Activated T-cell treated with anti-CD3 and anti-CD28 coated beads for 4 hours (primary cell): Measurements from ENCODE around the gene IKBKG.
"Not testable (repeated sequence)": the region's sequence is repeated elsewhere in the genome, so short reads cannot be mapped to it uniquely, and the experiment has no call there.

Experiments
- DNase-seq: peaks from one replicate; pipeline ENCODE4 v3.0.0-alpha.2; 2020

Gene IKBKG, protein sequence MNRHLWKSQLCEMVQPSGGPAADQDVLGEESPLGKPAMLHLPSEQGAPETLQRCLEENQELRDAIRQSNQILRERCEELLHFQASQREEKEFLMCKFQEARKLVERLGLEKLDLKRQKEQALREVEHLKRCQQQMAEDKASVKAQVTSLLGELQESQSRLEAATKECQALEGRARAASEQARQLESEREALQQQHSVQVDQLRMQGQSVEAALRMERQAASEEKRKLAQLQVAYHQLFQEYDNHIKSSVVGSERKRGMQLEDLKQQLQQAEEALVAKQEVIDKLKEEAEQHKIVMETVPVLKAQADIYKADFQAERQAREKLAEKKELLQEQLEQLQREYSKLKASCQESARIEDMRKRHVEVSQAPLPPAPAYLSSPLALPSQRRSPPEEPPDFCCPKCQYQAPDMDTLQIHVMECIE

DNA sequence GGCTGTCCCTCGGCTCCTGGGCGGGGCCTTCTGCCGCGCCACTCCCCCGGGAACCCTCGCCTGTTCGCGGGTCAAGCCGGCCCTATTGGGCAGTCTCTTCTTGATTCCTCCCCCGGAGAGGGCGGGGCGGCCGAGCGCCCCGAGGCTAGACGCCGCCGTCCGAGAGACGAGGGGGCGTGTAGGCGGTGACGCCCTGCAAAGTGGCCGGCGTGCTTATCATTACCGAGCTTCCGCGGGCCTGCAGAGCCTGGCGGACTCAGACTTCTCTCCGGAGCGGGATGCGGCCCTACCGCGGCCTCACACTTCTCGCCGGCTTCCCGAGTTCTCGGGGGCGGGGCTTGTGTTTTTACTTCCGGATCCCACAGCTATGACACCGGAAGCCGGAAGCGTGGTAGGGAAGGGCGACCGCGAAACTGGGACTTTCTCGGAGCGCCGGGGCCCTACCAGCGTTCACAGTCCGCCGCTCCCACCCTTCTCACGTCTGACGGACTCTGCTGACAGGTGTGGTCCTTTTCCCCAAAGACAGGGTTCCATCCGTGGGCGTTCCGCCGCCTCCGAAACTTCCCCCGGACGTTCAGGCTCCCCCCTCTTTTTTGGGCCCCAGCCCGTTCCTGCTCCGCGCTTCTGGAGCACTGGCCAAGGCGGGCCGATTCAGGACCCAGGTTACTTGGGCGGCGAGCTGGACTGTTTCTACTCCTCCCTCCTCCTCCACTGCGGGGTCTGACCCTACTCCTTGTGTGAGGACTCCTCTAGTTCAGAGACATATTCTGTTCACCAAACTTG lies at the start of gene IKBKG:
Gene IKBKG, plus strand, starts transcription at position 376 of the 783 bp plus-strand sequence. CDS start 4,383 bp downstream, outside the sequence.
- peak; percentile 78 for DNase-seq

DNA sequence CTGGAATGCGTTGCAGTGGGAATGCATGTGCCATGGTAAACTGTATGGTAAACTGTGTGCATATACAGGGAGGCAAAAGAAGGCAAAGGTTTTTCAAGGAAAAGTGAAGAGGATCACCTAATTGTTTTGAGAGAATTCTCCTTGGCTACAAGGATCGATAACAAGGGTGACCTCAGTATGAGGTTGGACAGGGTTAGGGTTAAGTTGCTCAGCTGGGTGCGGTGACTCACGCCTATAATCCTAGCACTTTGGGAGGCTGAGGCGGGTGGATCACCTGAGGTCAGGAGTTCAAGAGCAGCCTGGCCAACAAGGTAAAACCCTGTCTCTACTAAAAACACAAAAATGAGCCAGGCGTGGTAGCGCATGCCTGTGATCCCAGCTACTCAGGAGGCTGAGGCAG lies 46.0 kb upstream of the IKBKG start:
- not testable (repeated sequence) for DNase-seq

DNA sequence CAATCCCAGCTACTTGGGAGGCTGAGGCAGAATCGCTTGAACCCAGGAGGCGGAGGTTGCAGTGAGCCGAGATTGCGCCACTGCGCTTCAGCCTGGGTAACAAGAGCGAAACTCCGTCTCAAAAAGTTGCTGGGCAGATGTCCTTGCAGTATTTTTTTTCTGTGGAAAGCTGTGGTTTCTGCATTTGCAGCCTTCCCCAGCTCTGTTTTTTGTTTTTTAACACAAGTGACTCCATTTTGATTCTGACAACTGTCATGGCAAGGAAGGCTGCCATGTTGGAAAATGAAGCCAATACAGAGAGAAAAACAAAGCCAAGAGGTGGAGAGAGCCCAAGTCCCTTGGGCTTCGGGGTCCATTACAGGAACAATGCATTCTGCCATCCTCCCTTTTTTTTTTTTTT lies 45.3 kb upstream of the IKBKG start:
- no peak for DNase-seq

DNA sequence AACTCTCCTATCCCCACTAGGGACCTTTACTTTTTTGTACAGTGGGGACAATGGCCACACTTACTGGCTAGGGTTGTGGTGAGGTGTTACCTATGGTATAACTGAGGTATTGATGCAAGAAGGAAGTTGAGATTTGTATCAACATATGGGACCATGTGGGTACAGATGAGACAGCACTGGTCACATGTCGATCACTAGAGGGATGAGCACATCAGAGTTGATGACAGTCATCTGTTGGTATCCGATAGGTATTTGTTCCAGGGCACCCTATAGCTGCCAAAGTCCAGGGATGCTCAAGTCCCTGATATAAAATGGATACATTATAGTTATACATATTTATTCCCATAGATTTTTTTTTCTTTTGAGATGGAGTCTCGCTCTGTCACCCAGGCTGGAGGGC lies 44.4 kb upstream of the IKBKG start:
- no peak for DNase-seq

DNA sequence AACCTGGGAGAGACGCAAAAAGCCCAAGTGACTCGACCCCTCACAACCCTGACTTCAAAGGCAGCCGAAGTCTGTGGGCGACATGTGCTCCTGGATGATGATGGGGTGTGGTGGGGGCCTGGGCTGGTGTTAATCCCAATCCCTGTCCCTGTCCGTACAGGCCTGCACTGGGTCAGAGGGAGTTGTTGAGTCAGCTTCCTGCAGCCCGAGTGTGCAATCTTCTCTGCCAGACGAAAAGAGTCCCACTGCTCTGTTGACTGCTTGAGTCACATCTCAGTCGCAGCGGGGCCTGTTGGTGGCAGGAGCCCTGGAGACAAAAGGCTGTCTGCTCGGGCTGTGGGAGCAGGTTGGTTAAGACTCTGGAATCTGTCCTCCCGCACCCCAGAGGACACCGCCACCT lies 41.7 kb upstream of the IKBKG start:
- no peak for DNase-seq

DNA sequence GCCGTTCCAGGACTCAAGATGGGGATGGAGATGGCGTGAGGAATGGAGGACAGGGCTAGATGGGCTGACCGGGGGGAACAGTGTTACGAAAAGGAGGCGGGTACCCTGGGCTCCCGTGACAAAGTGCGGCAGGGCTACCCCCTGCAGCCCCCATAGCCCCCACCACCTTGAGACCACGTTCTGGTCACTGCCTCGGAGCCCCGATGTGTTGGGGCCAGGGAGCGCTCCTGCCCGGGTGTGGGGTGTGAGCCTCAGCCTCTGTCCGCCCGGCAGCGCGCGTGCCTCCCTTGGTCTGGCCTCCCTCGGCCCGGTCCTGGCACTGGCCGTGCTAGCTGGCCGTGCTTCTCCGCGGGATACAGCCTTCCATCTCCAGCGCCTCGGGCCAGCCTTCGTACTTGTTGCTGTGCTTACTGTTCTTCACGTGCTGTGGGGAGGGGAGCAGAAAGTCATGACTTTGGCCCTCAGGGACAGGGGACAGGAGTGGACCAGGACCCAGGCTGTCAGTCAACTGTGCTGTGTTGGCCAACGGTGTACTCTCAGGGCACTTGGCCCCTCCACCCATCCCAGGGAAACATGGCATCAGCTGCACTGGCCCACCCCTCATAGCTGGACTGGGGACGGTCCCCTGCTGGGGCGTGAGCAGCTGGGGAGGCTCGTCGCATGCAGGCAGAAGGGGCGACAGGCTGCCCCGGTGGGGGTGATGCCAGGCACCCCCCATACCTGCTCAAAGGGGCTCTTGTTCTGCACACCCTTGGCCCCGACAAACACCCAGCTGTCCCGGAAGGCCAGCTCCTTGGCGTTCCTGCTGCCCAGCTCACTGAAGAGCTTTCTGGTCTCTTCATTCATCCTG lies 40.7 kb upstream of the IKBKG start:
- no peak for DNase-seq

DNA sequence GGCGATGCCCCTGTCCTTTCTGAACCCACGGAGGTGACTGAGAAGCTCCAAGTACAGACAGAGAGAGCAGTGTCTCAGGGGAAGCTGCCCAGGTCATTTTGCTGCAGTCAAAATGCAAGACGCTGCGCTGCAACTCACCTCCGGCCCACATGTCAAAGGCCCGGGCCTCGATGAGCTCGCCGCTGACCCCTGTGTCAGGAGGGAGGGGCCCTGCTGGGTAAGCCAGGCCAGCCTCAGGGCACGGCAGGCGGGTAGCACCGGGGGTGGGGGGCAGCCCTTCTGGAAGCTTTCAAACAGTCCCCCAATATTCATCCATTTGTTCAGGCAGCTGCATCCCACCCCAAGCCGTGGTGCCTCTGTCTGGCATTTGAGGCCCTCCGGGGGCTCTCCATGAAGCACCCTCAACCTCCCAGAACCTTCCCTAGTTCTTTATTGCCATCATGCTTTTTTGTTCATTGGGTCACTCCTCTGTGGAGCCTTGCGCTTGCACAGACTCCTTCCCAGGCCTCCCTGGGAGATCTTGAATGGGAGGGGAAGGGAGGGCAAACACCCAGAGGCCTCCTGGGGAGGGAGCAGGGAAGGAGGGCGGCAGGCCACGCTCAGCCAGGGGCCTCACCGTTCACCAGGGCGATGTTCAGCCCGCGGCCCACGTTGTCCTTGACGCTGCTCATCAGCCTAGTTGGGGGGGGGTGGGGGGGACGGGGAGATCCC lies 39.6 kb upstream of the IKBKG start:
- no peak for DNase-seq

DNA sequence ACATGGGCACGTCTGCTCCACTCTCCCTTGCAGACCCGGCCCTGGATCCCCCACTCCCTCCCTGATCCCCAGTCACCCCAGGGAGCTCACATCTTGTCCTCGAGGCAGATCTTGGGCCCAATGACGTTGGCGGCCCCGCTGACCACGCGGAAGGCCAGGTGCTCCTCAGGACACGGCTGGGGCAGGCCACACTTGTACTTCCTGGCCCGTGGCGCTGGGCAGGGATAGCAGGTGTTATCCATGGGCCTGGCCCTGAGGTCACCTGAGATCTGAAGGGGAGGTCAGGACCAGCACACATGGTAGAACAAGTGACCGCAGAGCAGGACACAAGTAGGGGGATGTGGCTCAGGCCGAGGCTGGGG lies 39.1 kb upstream of the IKBKG start:
- no peak for DNase-seq

DNA sequence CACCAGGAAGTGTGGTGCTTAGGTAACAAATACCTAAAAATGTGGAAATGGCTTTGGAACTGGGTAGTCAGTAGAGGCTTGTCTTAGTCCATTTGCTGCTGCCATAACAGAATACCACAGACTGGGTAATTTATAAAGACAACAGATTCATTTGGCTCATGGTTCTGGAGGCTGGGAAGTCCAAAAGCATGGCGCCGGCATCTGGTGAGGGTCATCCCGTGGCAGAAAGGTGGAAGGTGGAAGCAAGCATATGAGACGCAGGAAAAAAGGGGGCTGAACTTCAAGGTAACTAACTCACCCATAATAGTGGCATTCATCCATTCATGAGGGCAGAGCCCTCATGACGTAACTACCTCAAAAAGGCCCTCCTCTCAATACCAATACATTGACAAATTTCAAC lies 38.0 kb upstream of the IKBKG start:
- DNase-seq = no peak

DNA sequence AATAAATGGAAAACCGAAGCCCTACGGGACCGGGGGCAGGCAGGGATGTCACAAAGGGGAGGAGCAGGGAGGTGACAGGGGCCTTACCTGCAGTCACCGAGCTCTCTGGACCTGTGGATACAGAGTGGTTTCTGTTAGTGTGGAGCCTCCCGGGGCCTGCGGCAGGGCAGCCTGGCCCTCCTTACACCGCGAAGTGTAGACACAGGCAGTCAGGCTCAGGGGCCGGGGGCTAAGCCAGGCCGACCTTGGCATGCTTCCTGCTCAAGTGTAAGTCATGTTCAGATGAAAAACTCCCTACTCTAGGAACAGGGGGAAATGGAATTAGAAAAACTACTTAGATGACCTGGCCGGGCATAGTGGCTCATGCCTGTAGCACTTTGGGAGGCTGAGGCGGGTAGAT lies 35.7 kb upstream of the IKBKG start:
- DNase-seq = no peak

DNA sequence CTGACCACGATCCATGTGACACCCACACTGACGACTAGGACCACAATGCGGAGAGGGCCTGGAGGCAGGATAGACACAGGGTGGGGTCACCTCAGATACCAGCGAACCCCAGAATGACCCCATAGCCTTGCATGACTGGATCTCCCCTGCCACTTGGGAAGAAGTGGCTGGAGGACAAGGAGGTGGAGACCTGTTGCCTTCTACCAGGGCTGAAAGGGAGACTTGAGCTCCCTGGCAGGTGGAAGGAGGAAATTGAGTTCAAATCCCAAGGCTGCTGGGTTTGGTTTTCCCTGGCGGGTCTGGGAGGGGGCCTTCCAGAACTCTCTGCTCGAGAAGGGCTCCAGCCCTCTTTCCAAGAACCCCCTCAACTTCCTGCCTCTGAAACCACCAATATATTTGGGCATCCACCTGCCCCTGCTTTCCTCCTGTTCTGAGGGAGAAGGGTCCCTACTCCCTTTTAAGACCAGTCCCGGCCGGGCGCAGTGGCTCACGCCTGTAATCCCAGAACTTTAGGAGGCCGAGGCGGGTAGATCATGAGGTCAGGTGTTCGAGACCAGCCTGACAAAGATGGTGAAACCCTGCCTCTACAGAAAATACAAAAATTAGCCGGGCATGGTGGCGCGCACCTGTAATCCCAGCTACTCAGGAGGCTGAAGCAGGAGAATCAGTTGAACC lies 34.4 kb upstream of the IKBKG start:
- no peak for DNase-seq

DNA sequence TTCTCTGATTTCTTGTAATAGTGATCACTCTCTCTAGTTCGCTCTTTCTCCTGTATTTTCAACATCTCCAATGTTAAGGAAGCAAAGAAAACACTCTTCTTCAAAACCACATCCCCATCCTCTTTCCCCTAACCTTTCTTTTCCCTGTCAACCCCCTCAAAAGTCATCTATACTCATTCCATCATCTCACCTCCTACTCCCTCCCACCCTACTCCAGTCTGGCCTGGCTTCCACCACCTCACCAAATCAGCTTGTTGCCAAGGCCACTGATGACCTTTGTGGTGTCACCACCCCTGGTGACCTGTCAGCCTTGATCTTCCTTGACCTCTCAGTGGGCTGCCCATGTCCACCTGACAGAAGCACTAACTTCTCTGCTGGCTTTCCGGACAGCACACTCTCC lies 33.7 kb upstream of the IKBKG start:
- no peak for DNase-seq

DNA sequence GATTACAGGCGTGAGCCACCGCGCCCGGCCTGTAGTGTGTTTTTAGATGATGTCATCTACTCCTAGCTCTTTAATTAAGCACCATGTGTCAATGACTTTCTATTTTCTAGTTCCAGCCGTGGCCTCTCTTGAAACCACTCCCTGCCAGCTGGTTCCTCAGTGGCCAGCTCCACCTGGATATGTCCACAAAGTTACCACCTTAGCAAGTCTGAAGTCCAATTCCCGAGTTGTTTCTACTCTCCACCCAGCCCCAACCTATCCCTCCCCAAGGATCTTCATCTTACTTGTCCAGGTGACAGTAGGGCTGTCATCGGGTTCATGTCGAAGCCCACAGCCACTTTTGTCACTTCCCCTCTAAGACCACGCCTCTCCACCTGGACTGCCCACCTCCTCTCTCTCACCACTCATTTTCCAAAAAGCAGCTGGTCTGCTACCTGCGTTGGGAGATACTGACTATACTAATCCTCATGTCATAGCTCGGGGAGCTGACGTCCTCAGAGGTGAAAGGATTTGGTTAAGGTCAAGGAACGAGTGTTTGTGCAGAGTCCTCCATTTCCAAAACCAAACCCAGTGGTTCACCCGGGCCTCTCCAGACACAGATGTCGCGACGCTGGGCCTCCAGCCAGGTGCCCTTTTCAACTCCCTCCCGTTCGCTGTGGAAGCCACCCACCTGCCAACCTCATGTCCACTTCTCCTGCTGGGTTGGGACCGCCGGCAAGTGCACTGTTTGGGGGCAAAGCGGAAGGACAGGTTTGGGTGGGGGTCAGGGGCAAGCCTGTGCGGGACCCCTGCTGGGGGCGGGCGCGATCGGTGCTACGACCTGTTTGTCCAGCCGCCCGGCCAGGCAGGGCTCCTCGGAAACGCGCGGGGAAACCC lies 32.1 kb upstream of the IKBKG start:
- DNase-seq = no peak

DNA sequence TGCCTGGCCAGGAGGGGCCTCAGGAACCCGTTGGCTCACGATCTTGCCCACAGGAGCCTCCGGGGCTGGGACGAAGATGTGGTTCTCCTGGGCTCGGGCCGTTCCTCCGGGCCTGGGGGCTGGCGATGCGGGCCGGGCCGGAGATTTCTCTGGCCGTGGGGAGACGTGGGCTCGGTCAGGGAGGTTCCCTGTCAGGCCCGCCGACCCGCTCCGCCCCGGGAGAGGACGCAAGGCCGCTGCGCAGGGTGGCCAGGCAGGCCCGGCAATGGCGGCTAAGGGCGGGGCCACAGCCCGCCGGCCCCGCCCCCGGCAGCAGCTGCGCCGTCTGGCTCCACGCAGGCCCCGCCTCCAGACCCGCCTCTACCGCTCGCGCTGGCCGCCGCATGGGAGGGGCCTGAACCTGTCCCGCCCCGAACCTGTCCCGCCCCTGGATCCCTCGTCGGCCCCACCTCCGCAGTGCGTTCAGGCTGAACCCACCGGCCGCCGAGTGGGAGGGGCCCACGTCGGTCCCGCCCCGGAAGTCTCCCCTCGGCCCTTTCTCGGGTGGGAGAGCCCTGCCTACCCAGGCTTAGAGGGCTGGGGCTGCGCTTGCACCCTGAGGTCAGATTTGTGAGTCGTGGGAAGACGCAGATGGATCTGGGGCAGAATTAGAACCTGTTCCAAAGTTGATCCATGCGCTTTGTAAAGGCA lies 31.3 kb upstream of the IKBKG start, which contains the start of gene FAM3A:
Gene FAM3A, minus strand, starts transcription at position 267 of the 690 bp plus-strand sequence. CDS start 460 bp downstream, outside the sequence.
- peak; percentile 86 for DNase-seq

DNA sequence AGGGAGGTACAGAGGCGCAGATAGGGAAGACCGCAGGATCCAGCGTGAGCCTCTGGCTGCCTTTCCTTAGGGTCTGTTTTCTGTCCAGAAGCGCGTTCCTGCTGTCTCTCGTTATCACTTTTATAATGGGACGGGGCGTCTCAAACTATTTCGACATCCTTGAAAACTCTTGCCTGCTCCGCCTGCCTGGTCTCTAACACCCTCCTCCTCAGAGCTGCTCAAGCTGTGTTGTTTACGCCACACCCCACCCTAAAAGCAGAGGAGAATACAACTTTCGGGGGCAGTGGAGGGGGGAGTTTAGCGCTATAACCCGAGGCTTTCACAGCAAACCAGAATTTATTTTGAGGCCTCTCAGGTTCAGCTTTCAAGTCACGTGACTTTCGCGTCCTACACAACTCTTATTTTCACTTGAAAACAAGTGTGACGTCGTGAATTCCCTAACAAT lies 30.7 kb upstream of the IKBKG start:
- no peak for DNase-seq

DNA sequence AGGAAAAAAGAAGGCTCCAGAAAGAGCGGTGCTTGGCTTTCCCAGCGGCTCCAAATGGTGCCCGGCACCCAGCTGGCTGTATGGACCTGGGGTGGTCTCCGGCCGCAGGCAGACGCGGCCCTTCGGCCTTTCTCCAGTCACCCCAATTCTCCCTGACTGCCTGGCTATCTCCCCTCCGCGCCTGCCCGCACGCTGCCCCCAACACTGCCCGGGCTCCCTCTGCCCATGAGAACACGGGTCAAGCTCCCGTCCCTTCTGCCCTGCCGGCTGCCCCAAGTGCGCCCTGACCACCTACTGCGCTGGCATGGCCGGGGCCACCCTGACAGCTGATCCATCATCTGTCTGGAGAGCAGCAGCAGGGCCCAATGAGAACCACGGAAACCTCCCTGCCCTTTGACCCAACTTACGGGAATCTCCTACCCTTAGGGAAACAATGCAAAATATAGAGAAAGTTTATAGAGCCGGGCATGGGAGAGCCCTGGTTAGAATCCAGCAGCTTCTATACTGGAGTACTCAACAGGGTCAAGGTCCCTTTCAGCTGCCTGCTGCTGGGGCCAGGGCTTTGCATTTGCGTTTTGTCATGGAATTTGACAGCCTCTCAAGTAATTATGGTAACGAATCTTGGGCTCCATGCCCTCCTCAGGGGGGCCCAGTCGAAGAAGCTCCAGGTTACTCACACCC lies 30.2 kb upstream of the IKBKG start:
- DNase-seq = no peak

DNA sequence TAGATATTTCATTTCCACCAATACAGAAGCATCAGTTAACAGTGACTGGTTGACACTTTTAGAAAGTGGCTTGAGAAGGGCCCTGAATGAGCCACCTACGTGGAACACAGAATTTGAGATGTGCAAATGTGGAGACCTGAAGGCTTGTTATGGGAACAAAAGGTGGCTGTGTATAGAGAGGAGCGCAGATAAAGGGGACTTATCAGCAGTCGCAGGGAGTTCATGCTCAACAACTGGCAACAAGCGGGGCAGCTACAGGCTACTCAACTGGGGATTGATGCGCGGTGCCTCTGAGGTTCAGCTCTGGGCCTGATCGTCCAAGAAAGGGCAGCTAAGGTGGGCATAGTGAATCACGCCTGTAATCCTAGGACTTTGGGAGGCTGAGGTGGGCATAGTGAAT lies 28.0 kb upstream of the IKBKG start:
- no peak for DNase-seq

DNA sequence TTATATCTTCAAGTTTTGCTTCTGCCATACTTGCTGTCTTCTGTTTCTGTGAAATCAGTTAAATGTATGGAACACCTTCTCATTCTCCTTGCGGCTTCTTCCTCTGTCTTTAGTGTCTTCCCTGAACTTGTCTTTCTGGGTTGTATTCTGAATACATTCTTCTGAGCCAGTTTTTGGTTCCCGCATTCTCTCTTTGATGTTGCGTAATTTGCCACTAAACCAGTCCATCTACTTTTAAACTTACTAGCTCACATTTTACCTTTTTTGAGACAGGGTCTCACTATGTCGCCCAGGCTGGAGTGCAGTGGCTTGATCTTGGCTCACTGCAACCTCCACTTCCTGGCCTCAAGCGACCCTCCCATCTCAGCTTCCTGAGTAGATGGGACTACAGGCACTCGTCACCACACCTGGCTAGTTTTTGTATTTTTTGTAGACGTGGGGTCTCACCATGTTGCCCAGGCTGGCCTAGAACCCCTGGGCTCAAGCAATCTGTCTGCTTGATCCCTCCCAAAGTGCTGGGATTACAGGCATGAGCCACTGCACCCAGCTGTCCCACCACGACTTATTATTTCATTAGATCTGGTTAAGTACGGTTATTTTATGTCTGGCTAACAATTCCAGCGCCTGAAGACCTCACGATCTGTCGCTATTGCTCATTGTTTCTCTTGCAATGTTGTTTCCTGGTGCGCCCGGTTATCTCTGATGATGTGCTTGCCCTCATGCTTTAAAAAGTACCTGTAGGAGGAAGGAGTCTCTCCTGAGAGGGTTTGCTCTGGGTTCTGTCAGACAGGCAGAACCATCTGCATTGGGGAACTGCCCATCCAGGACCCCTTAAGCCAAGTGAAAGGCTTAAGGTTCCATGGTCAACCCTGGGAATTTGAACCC lies 21.6 kb upstream of the IKBKG start:
- no peak for DNase-seq
